ENCODE data around the gene STX18. TPM values are rescaled to one million over a fixed set of nuclear protein-coding genes. Genes with fewer than 3 reads are reported as not detected.

STX18 gene
- total and polyA plus RNA-seq, 2 donors (not counting 3 experiments of a cell fraction or from before 2014, with no cell fraction given) = 30.7 to 31.2 TPM

DNA sequence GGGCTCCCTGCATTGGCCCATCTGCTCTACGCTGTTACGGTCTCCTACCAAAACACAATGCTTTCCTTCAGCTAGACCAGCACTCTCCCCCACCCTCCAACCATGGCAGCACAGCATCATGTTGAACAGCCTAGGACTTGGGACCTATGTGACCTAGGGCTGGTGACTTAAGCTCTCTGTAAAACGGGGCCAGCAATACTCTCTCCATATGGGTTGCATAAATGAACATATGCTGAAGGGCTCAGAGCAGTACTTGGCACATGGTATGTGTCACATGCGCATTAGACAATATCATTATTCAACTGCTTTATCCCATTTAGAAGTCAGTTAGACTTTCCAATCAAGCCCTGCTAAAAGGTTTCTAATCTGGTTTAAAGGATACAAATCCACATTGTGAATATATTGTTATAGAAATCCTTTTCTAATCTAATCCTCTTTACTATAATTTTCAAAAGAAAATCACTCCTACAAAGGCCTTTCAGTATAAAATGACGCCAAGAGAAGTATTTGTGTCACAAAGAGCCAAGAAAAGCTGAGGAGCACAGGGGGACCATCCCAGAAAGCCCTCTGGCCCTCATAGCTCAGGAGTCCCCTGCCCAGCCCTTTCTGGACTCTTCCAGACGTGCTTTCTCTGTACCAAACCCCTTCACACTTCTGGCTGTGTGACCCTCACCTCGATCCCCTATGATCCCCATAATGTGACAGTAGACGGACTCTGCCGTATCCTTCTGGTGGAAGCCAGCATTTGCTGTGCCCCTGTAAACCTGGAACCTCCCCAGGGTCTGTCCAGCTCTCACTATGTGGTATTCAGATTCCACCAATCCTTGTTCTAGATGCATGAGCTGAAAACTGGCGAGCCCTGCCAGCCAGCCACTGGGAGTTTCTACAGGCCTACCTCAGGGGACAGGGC lies 112.6 kb downstream of the STX18 start:
- BruUV-seq (replicated peaks) = no TSS peak
- TF ChIP-seq EZH2 (IDR thresholded peaks at IDR 0.05; ENCODE audit: borderline replicate concordance, low read depth, low read length, severe bottlenecking) (no peak), MYC (IDR thresholded peaks at IDR 0.05; ENCODE audit: low read depth, low read length) (no peak), POLR2AphosphoS5 (IDR thresholded peaks at IDR 0.05; ENCODE audit: insufficient read depth, low read depth, low read length) (no peak), GATA2 (IDR thresholded peaks at IDR 0.05; ENCODE audit: insufficient read depth, insufficient read length, low read depth, low read length) (no peak), JUN (IDR thresholded peaks at IDR 0.05; ENCODE audit: borderline replicate concordance, insufficient read depth, insufficient read length, low read depth) (no peak), FOS (IDR thresholded peaks at IDR 0.05; ENCODE audit: borderline replicate concordance, insufficient read depth, low read length) (no peak), POLR2A (IDR thresholded peaks at IDR 0.05; ENCODE audit: low read depth, low read length) (no peak)
- TF ChIP-seq, protein P1, sequence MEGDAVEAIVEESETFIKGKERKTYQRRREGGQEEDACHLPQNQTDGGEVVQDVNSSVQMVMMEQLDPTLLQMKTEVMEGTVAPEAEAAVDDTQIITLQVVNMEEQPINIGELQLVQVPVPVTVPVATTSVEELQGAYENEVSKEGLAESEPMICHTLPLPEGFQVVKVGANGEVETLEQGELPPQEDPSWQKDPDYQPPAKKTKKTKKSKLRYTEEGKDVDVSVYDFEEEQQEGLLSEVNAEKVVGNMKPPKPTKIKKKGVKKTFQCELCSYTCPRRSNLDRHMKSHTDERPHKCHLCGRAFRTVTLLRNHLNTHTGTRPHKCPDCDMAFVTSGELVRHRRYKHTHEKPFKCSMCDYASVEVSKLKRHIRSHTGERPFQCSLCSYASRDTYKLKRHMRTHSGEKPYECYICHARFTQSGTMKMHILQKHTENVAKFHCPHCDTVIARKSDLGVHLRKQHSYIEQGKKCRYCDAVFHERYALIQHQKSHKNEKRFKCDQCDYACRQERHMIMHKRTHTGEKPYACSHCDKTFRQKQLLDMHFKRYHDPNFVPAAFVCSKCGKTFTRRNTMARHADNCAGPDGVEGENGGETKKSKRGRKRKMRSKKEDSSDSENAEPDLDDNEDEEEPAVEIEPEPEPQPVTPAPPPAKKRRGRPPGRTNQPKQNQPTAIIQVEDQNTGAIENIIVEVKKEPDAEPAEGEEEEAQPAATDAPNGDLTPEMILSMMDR (IDR thresholded peaks at IDR 0.05; ENCODE audit: extremely low read depth in 1 of 2, insufficient read depth in 1 of 2, low read depth in 1 of 2, low read length in 2 of 2) = no peak
- TF ChIP-seq, protein P2, sequence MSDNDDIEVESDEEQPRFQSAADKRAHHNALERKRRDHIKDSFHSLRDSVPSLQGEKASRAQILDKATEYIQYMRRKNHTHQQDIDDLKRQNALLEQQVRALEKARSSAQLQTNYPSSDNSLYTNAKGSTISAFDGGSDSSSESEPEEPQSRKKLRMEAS (IDR thresholded peaks at IDR 0.05; ENCODE audit: insufficient read depth, insufficient read length) = no peak
- ChIA-PET POLR2A (no interaction called here), CTCF (no interaction called here)
- Histone ChIP-seq H3K9me1 (replicated peaks; ENCODE audit: control insufficient read depth, extremely low read depth, insufficient read depth, low read length) (no peaks in the 10 kb centered on the region), H3K4me2 (ENCODE audit: insufficient read depth, low read length) (no peak overlapping the region), H4K20me1 (replicated peaks; ENCODE audit: control insufficient read depth, extremely low read depth, insufficient read depth, low read length) (no peaks in the 10 kb centered on the region), H3K27me3 (ENCODE audit: control insufficient read depth in 2 of 2, insufficient read depth in 2 of 2, low read length in 2 of 2) (no peaks in the 10 kb centered on the region), H3K4me3 (replicated peaks in 1 of 3; ENCODE audit: insufficient read depth in 1 of 3, low read depth in 1 of 3, low read length in 3 of 3) (no peak overlapping the region), H3K79me2 (ENCODE audit: control insufficient read depth, insufficient read depth, low read length) (no peaks in the 10 kb centered on the region), H3K9ac (replicated peaks; ENCODE audit: extremely low read depth, insufficient read depth, low read length) (no peak overlapping the region), H3K36me3 (ENCODE audit: control insufficient read depth in 2 of 2, extremely low read depth in 1 of 2, insufficient read depth in 2 of 2, low read length in 2 of 2) (peaks cover 0 to 5% of the 10 kb centered on the region in 2 experiments), H2AFZ (ENCODE audit: low read depth, low read length) (no peak overlapping the region), H3K4me1 (ENCODE audit: control insufficient read depth, extremely low read depth, insufficient read depth, low read length) (peaks cover 4% of the 10 kb centered on the region), H3K9me3 (replicated peaks; ENCODE audit: control insufficient read depth, insufficient read depth, low read length) (no peaks in the 10 kb centered on the region), H3K27ac (ENCODE audit: insufficient read depth, low read depth, low read length) (no peak overlapping the region)
- no peak for FAIRE-seq
- dilution Hi-C loops (cut with MboI; ENCODE audit: extremely low pct_ligation_motif_present, low sequenced_read_pairs) = no loop called here
- DNase-seq (ENCODE audit: low read depth, low spot score) = no peak
- intact Hi-C loops (cut with micrococcal nuclease) = no loop called here
